Heart left ventricle (tissue), 13 donors: ENCODE measurements around the gene IDE.

Source experiments
- CTCF ChIP-seq, 12 donors: fragments of 200-600 bp; sonication (generic) in 4 of 12; IDR thresholded peaks; one replicate each; pipeline versions ENCODE4 v1.5.0 to v1.8.0; 2018 to 2022; ENCODE audit warnings: antibody characterized with exemption in 12 of 12, mild to moderate bottlenecking in 5 of 12
- POLR2A ChIP-seq, 2 donors: fragments of 450-650 bp; IDR thresholded peaks; one replicate each; pipeline ENCODE4 v1.6.1; 2017; ENCODE audit warnings: antibody characterized with exemption in 2 of 2, mild to moderate bottlenecking in 2 of 2, moderate library complexity in 2 of 2
- donor health status: ischemic (EF 13 %, LVEDD 7.1; RV severe dilation, severe dysfunction).
- donor health status: DM: no; HTN: yes; CAD: no.
- donor health status: DM: no; HTN: no; CAD: no.
- donor health status: ischemic (EF 25% LVEDD 6.9; RV normal size, moderate dysfunction).
- donor health status: ischemic (EF 25% LVEDD 5.7; RV mildly dilated, moderate dysfunction).
- donor health status: ischemic (EF 35%, LVEDD 5.7; RV mildly dilated, moderate dysfunction).
- donor health status: nonischemic (EF 11% LVEDD 7.7; RV severe dilation, severe dysfunction).
- donor health status: DM: yes; HTN: yes; CAD: no.
- donor health status: PGD.
- donor health status: ischemic (EF 29% LVEDD 5.4; RV normal size, mild dysfunction).
- donor health status: nonischemic (EF 23%, LVEDD 6.1; RV moderate dilation, normal function).

GRCh38 chr10:92553959-92554358, 19.9 kb downstream of the IDE start:
- TF ChIP-seq POLR2A (IDR thresholded peaks at IDR 0.05) (no peak), CTCF (IDR thresholded peaks at IDR 0.05) (no peak)
